Testis (tissue), 3 donors: ENCODE measurements around the gene CMKLR1. TPM values are rescaled to one million over a fixed set of nuclear protein-coding genes. Genes with fewer than 3 reads are reported as not detected.

Source experiments
- DNase-seq: peaks from one replicate; pipeline ENCODE4 v3.0.0-alpha.2; 2019
- H3K27ac ChIP-seq, 2 donors: fragments of 200-600 bp; sonication (generic); one replicate each; pipeline ENCODE4 v1.5.1; 2019
- H3K27me3 ChIP-seq: fragments of 200-600 bp; sonication (generic); one replicate; pipeline ENCODE4 v1.5.1; 2019
- H3K36me3 ChIP-seq: fragments of 200-600 bp; sonication (generic); one replicate; pipeline ENCODE4 v1.5.1; 2017; ENCODE audit warnings: low read depth; ENCODE audit errors: missing control alignments
- H3K4me1 ChIP-seq: fragments of 200-600 bp; sonication (generic); one replicate; pipeline ENCODE4 v1.5.1; 2019
- H3K4me3 ChIP-seq, 2 donors: fragments of 200-600 bp; sonication (generic); one replicate each; pipeline ENCODE4 v1.5.1; 2017 to 2019
- H3K9me3 ChIP-seq: fragments of 200-600 bp; sonication (generic); one replicate; pipeline ENCODE4 v1.5.1; 2017
- CTCF ChIP-seq, 3 experiments: fragments of 450-650 bp in 2 of 3; fragments of 200-600 bp in 1 of 3; sonication (generic) in 1 of 3; IDR thresholded peaks; one replicate each; pipeline ENCODE4 v1.5.1; 2016 to 2019; ENCODE audit warnings: antibody characterized with exemption in 3 of 3, mild to moderate bottlenecking in 2 of 3, moderate library complexity in 1 of 3
- POLR2A ChIP-seq: fragments of 450-650 bp; IDR thresholded peaks from one replicate; pipeline ENCODE4 v1.6.1; 2017; ENCODE audit warnings: antibody characterized with exemption, mild to moderate bottlenecking, moderate library complexity
- WGBS, 2 donors: methylation state at CpG; one replicate each; pipeline ENCODE4 v1.1.5; 2018; 5-methylcytosine and 5-hydroxymethylcytosine counted together
- intact Hi-C: fragments of 100-400 bp; cut with DNase I; formaldehyde crosslinking; loops from one replicate; pipeline ENCODE4 v1.15.1; 2023; ENCODE audit warnings: low total_unique reads
- polyA plus RNA-seq: library from polyadenylated mRNA; stranded (reverse); fragments of 350-450 nt; fragmentation: Illumina TruSeq; extraction: RNeasy Lipid Tissue Mini Kit (QIAGEN cat#74804); gene quantifications from one replicate; pipeline ENCODE4 v1.2.3, GENCODE V29; 2014; ENCODE audit warnings: low read depth, low replicate concordance; ENCODE audit not compliant: insufficient read depth
- total RNA-seq, 2 donors: library from RNA; depleted of rRNA; stranded (reverse); fragments of >200 nt; gene quantifications; one replicate each; pipeline ENCODE4 v1.2.3, GENCODE V29; 2016

Gene CMKLR1
- total and polyA plus RNA-seq, 3 donors from 2014 or later, result 2.4 to 9.5 (median 4.8) TPM

- no peak overlapping the region for H3K4me3 ChIP-seq
- H3K36me3 ChIP-seq, result no peaks in the 10 kb centered on the region
- H3K9me3 ChIP-seq, result no peaks in the 10 kb centered on the region
- intact Hi-C loops, result no loop called here
- H3K27me3 ChIP-seq, result no peaks in the 10 kb centered on the region
- no peaks in the 10 kb centered on the region for H3K4me1 ChIP-seq
- DNase-seq, result no peak
- WGBS, 2 donors, result 61 to 64% methylated on average over 3 of the region's 3 CpGs
- TF ChIP-seq POLR2A (no peak), CTCF (IDR thresholded peaks at IDR 0.05) (no peak)
- H3K27ac ChIP-seq, result no peak overlapping the region
Measured at GRCh38 chr12:108260039-108260438, 79.1 kb downstream of the CMKLR1 start.

- DNase-seq, result no peak
- H3K9me3 ChIP-seq, result no peaks in the 10 kb centered on the region
- TF ChIP-seq POLR2A (no peak), CTCF (IDR thresholded peaks at IDR 0.05) (no peak)
- H3K27ac ChIP-seq, result no peak overlapping the region
- 78 to 90% methylated on average over 4 of the region's 4 CpGs for WGBS, 2 donors
- no peaks in the 10 kb centered on the region for H3K27me3 ChIP-seq
- H3K4me3 ChIP-seq, result no peak overlapping the region
- no peaks in the 10 kb centered on the region for H3K36me3 ChIP-seq
- intact Hi-C loops, result no loop called here
- H3K4me1 ChIP-seq, result no peaks in the 10 kb centered on the region
Measured at GRCh38 chr12:108257610-108258106, 81.5 kb downstream of the CMKLR1 start.

- H3K9me3 ChIP-seq, result no peaks in the 10 kb centered on the region
- no peak overlapping the region for H3K27ac ChIP-seq
- H3K4me3 ChIP-seq, result no peak overlapping the region
- H3K4me1 ChIP-seq, result no peaks in the 10 kb centered on the region
- intact Hi-C loops, result no loop called here
- no peaks in the 10 kb centered on the region for H3K36me3 ChIP-seq
- no peak for DNase-seq
- WGBS, 2 donors, result 55 to 67% methylated on average over 1 to 3 of the region's 3 CpGs
- TF ChIP-seq POLR2A (no peak), CTCF (IDR thresholded peaks at IDR 0.05) (no peak)
- H3K27me3 ChIP-seq, result no peaks in the 10 kb centered on the region
Measured at GRCh38 chr12:108257004-108257403, 82.1 kb downstream of the CMKLR1 start.

GRCh38 chr12:108255252-108255602, 83.9 kb downstream of the CMKLR1 start:
- H3K27ac ChIP-seq, result no peak overlapping the region
- intact Hi-C loops, result no loop called here
- no peaks in the 10 kb centered on the region for H3K4me1 ChIP-seq
- 74 to 75% methylated on average over 3 of the region's 3 CpGs for WGBS, 2 donors
- H3K4me3 ChIP-seq, result no peak overlapping the region
- no peaks in the 10 kb centered on the region for H3K27me3 ChIP-seq
- H3K9me3 ChIP-seq, result no peaks in the 10 kb centered on the region
- no peak for TF ChIP-seq CTCF (IDR thresholded peaks at IDR 0.05)
- no peak for TF ChIP-seq POLR2A
- no peak for DNase-seq
- no peaks in the 10 kb centered on the region for H3K36me3 ChIP-seq

GRCh38 chr12:108254517-108255251, 84.4 kb downstream of the CMKLR1 start:
- intact Hi-C loops, result no loop called here
- no peaks in the 10 kb centered on the region for H3K4me1 ChIP-seq
- H3K27me3 ChIP-seq, result no peaks in the 10 kb centered on the region
- WGBS, 2 donors, result 50 to 58% methylated on average over 13 of the region's 13 CpGs
- TF ChIP-seq CTCF (IDR thresholded peaks at IDR 0.05), result no peak
- no peak overlapping the region for H3K4me3 ChIP-seq
- DNase-seq, result no peak
- no peaks in the 10 kb centered on the region for H3K36me3 ChIP-seq
- H3K9me3 ChIP-seq, result no peaks in the 10 kb centered on the region
- H3K27ac ChIP-seq, result no peak overlapping the region
